HG02763 (cell line): ENCODE measurements around the gene GPR84.

ENCODE experiments used
- ATAC-seq: cut with Tn5 transposase; IDR thresholded peaks from one replicate; pipeline ENCODE4 v1.9.1; 2021; ENCODE audit warnings: mild to moderate bottlenecking, moderate library complexity; ENCODE audit not compliant: unreplicated experiment

The GPR84 gene

GRCh38 chr12:54375259-54375579, 10.9 kb upstream of the GPR84 start:
- ATAC-seq = no peak

- ATAC-seq = no peak
Measured at GRCh38 chr12:54374562-54375258, 10.4 kb upstream of the GPR84 start.

GRCh38 chr12:54373649-54374561, 9.6 kb upstream of the GPR84 start:
- no peak for ATAC-seq

- ATAC-seq = no peak
Measured at GRCh38 chr12:54372113-54372806, 8.0 kb upstream of the GPR84 start.

GRCh38 chr12:54371328-54372112, 7.2 kb upstream of the GPR84 start:
- no peak for ATAC-seq

- ATAC-seq = no peak
Measured at GRCh38 chr12:54370171-54370730, 6.0 kb upstream of the GPR84 start.

- no peak for ATAC-seq
Measured at GRCh38 chr12:54369597-54370131, 5.4 kb upstream of the GPR84 start.

- peak; percentile 70 for ATAC-seq
Measured at GRCh38 chr12:54368709-54369596, 4.7 kb upstream of the GPR84 start.

GRCh38 chr12:54368025-54368708, 3.9 kb upstream of the GPR84 start:
- no peak for ATAC-seq

- no peak for ATAC-seq
Measured at GRCh38 chr12:54363618-54364017, 668 bp downstream of the GPR84 start.

GRCh38 chr12:54363047-54363446, 1.2 kb downstream of the GPR84 start:
- ATAC-seq = no peak

GRCh38 chr12:54360717-54361456, 3.4 kb downstream of the GPR84 start:
- no peak for ATAC-seq

GRCh38 chr12:54359762-54360351, 4.4 kb downstream of the GPR84 start:
- ATAC-seq = no peak

- peak; percentile 98 for ATAC-seq
Measured at GRCh38 chr12:54358945-54359761, 5.1 kb downstream of the GPR84 start.

GRCh38 chr12:54358191-54358944, 5.9 kb downstream of the GPR84 start:
- no peak for ATAC-seq
